HG03354 (cell line): ENCODE results near the gene CLBA1.
"Not testable (repeated sequence)": the region's sequence is repeated elsewhere in the genome, so short reads cannot be mapped to it uniquely, and the experiment has no call there.

ENCODE experiments used
- ATAC-seq: cut with Tn5 transposase; IDR thresholded peaks from one replicate; pipeline ENCODE4 v1.9.1; 2021; ENCODE audit warnings: mild to moderate bottlenecking; ENCODE audit not compliant: unreplicated experiment, poor library complexity, severe bottlenecking

Gene CLBA1

DNA sequence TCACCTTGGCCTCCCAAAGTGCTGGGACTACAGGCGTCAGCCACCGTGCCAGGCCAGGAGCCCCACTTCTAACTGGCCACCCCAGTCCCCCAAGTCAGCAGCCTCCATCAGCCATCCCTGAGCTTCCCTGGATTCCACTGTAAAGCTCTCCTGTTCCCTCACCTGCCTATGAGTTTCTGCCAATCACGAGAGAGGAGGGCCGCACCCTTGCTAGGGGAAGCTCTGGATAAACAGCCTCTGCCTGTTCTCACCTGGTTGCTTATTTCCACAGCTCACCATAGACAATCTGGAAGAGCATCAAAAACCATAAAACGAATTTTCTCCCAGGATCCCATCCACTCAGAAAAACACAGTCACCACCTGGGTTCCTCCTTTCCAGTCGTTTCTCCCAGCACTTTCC lies 30.3 kb downstream of the CLBA1 start:
- ATAC-seq: no peak

DNA sequence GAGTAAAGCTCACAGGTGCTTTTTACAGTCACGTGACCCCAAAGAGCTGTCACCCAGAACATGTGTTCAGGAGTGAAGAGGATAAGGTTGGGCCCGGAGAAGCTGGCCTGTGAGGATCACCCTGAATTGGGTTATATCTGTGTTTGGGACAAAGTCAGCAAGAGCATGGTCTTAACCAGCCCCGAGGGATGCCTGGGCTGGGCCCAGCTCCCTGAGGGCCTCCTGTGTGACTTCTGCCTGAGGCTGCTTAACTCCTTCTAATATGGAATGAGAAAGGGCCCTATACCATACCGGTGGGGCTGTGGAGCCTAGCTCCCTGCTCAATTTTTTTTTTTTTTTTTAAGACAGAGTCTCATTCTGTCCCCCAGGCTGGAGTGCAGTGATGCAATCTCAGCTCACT lies 32.8 kb downstream of the CLBA1 start:
- no peak for ATAC-seq

- ATAC-seq: peak; percentile 30
Measured at GRCh38 chr14:105019861-105020814, 34.5 kb downstream of the CLBA1 start.

- peak; percentile 85 for ATAC-seq
Measured at GRCh38 chr14:105020815-105021655, 35.4 kb downstream of the CLBA1 start, which contains the start of gene CDCA4. Gene CDCA4 (minus strand): TSS chr14:105021083. CDS start chr14:105011929, 9,154 bp downstream.

GRCh38 chr14:105021656-105022275 lies 36.2 kb downstream of the CLBA1 start:
- peak; percentile 6 for ATAC-seq

DNA sequence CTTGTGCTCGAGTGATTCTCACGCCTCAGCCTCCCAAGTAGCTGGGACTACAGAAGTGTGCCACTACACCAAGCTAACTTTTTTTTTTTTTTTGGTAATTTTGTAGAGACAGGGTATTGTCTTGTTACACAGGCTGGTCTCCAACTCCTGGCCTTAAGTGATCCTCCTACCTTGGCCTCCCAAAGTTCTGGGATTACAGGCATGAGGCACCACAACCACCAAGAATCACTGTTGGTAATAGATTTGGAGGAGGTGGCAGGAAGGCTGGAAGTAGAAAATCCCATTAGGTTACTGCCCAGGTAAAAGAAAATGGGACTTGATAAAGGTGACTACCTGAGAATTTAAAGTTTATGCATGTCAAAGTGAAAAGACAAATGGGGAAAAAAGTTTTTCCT lies 36.7 kb downstream of the CLBA1 start:
- no peak for ATAC-seq

- ATAC-seq: no peak
Measured at GRCh38 chr14:105023144-105023543, 37.6 kb downstream of the CLBA1 start.

GRCh38 chr14:105023791-105024480 lies 38.3 kb downstream of the CLBA1 start:
- ATAC-seq: no peak

GRCh38 chr14:105025429-105025828 lies 39.8 kb downstream of the CLBA1 start:
- no peak for ATAC-seq

DNA sequence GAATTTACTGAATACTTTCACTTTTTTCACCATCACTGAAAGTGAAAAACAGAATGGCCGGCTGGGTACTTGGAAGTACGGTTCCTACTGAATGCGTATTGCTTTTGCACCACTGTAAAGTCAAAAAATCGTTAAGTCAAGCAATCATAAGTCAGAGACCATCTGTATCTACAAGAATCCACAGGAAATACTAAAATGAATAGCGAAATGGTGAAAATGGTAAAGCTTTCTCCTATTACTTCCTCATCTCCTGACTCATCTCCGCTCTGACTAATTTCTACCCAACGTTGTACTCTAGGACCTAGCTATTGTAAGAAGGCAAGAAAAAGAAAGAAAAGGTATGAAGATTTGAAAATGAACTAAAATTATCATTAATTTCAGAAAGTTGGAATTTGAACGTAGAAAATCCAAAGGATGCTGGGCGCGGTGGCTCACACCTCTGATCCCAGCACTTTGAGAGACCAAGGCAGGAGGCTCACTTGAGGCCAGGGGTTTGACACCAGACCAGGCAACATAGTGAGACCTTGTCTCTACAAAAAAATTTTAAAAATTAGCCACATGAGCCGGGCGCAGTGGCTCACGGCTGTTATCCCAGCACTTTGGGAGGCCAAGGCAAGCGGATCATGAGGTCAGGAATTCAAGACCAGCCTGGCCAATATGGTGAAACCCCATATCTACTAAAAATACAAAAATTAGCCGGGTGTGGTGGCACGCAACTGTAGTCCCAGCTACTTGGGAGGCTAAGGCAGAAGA lies 40.6 kb downstream of the CLBA1 start:
- no peak for ATAC-seq

GRCh38 chr14:105026802-105027563 lies 41.4 kb downstream of the CLBA1 start:
- no peak for ATAC-seq

GRCh38 chr14:105027718-105028117 lies 42.1 kb downstream of the CLBA1 start:
- not testable (repeated sequence) for ATAC-seq

DNA sequence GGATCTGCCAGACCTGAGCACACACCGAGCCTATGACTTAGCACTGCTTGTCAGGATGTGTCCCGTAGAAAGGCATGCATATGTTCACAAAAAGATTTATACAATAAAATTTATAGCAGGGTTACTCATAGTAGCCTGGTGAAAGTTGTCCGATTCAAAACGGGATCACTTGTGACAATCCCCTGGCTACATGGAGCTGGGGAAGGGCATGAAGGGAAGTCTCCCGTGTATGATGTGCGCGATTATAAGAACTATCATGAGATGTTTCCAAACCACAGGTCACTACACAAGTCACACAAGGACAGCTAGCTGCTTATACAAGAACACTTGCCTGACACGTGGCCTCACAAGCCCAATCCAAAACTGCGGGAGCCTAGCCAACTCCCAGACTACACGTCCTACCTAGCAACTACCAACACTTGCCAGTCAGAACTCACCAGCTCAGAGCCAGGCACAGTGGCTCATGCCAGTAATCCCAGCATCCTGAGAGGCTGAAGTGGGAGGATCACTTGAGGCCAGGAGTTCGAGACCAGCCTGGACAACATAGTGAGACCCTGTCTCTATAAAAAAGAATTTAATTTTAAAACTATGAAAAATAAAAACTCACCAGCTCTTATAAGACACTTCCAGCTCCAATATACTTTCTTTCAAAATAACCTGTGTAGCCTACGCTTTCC lies 42.8 kb downstream of the CLBA1 start:
- no peak for ATAC-seq

GRCh38 chr14:105029402-105029801 lies 43.8 kb downstream of the CLBA1 start:
- no peak for ATAC-seq

- no peak for ATAC-seq
Measured at GRCh38 chr14:105030194-105030593, 44.6 kb downstream of the CLBA1 start.

DNA sequence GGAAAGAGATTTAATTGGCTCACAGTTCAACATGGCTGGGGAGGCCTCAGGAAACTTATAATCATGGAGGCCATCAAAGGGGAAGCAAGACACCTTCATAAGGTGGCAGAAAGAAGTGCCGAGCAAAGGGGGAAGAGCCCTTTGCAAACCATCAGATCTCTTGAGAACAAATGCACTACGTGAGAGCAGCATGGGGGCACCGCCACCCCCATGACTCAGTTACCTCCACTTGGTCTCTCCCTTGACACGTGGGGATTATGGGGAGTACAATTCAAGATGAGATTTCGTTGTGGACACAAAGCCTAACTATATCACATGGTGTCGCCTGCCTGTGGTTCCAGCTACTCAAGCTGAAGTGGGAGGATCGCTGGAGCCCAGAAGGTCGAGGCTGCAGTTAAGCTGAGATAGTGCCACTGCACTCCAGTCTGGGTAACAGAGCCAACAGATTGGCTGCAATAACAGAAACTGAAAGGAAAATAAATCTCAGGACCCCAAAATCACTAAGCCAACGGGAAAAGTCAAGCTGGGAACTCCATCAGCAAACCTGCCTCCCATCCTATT lies 45.3 kb downstream of the CLBA1 start:
- no peak for ATAC-seq

DNA sequence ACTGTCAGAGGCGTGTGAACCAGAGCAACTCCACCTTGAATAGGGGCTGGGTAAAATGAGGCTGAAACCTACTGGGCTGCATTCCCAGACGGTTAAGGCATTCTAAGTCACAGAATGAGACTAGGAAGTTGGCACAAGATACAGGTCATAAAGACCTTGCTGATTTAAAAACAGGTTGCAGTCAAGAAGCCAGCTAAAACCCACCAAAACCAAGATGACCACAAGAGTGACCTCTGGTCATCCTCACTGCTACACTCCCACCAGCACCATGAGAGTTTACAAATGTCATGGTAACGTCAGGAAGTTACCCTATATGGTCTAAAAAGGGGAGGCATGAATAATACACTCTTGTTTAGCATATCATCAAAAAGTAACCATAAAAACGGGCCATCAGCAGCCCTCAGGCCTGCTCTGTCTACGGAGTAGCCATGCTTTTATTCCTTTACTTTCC lies 46.9 kb downstream of the CLBA1 start:
- ATAC-seq: not testable (repeated sequence)
